Uterus (tissue), 2 donors: ENCODE measurements around the gene SYNJ2.

Experiments
- CTCF ChIP-seq, 4 experiments: fragments of 200-600 bp in 2 of 4; fragments of 450-650 bp in 2 of 4; sonication (generic) in 2 of 4; IDR thresholded peaks; one replicate each; pipeline ENCODE4 v1.5.1; 2016 to 2019; ENCODE audit warnings: antibody characterized with exemption in 4 of 4, mild to moderate bottlenecking in 2 of 4, moderate library complexity in 1 of 4
- POLR2A ChIP-seq, 2 donors: fragments of 450-650 bp; IDR thresholded peaks; one replicate each; pipeline ENCODE4 v1.6.1; 2016; ENCODE audit warnings: antibody characterized with exemption in 2 of 2, mild to moderate bottlenecking in 1 of 2, moderate library complexity in 1 of 2

- TF ChIP-seq CTCF (IDR thresholded peaks at IDR 0.05) (no peak), POLR2A (IDR thresholded peaks at IDR 0.05) (no peak)
These were observed 22.0 kb upstream of the SYNJ2 start for GRCh38 chr6:157959451-157960227.
